Small intestine (tissue), 7 donors: ENCODE results near the gene DHRS2. TPM values are rescaled to one million over a fixed set of nuclear protein-coding genes. Genes with fewer than 3 reads are reported as not detected.

Experiments used
- DNase-seq, 2 donors: peaks; one replicate each; pipeline versions ENCODE4 v3.0.0 to v3.0.0-alpha.2; 2013
- FAIRE-seq: peaks from 2 replicates; lab custom pipeline; 2012; peaks lifted over from hg19 to GRCh38; lab: Jason Lieb, UNC
- H3K27ac ChIP-seq, 3 donors: one replicate each; pipeline ENCODE4 v1.5.1; 2013; ENCODE audit warnings: low read length in 2 of 3, mild to moderate bottlenecking in 2 of 3, control low read depth in 1 of 3, inconsistent platforms in 1 of 3, low read depth in 1 of 3, moderate library complexity in 1 of 3
- H3K27me3 ChIP-seq, 3 donors: one replicate each; pipeline ENCODE4 v1.6.1; 2013; ENCODE audit warnings: low read length in 3 of 3, inconsistent platforms in 1 of 3; ENCODE audit not compliant: control insufficient read depth in 3 of 3, insufficient read depth in 3 of 3
- H3K36me3 ChIP-seq, 3 donors: one replicate each; pipeline ENCODE4 v1.6.1; 2013; ENCODE audit warnings: low read length in 3 of 3, inconsistent platforms in 1 of 3, low read depth in 1 of 3, mild to moderate bottlenecking in 1 of 3, moderate library complexity in 1 of 3; ENCODE audit not compliant: control insufficient read depth in 3 of 3, insufficient read depth in 2 of 3
- H3K4me1 ChIP-seq, 3 donors: one replicate each; pipeline ENCODE4 v1.6.1; 2013; ENCODE audit warnings: low read length in 2 of 3, inconsistent platforms in 1 of 3, low read depth in 1 of 3, mild to moderate bottlenecking in 1 of 3, moderate library complexity in 1 of 3; ENCODE audit not compliant: control insufficient read depth in 3 of 3, insufficient read depth in 2 of 3
- H3K4me3 ChIP-seq, 3 donors: one replicate each; pipeline ENCODE4 v1.5.1; 2013; ENCODE audit warnings: low read length in 3 of 3, control low read depth in 1 of 3, inconsistent platforms in 1 of 3, low read depth in 1 of 3, mild to moderate bottlenecking in 1 of 3, moderate library complexity in 1 of 3
- H3K9me3 ChIP-seq, 2 donors: one replicate each; pipeline ENCODE4 v1.6.1; 2013; ENCODE audit warnings: low read depth in 1 of 2, low read length in 1 of 2; ENCODE audit not compliant: control insufficient read depth in 2 of 2, insufficient read depth in 1 of 2
- WGBS, 3 donors: extraction: QIAGEN DNeasy Blood & Tissue Kit; methylation state at CpG; one replicate each; pipeline ENCODE4 v1.1.7; 2013; 5-methylcytosine and 5-hydroxymethylcytosine counted together
- polyA plus RNA-seq, 4 donors: library from polyadenylated mRNA; stranded (reverse) in 3 of 4; unstranded in 1 of 4; fragments of 200-250 nt in 3 of 4; fragments of 120-200 nt in 1 of 4; gene quantifications; one replicate each; pipeline versions ENCODE4 v1.2.1 to v1.2.3, GENCODE V29; 2013
- donor health status: healthy with polysubstance abuse.
- donor health status: control.
- donor health status: control.
- donor health status: Bipolar disorder and iron deficiency.
- donor health status: healthy.

DHRS2 gene
- polyA plus RNA-seq, 4 donors = 0.81 to 1.1 TPM; not detected in 2

DNA sequence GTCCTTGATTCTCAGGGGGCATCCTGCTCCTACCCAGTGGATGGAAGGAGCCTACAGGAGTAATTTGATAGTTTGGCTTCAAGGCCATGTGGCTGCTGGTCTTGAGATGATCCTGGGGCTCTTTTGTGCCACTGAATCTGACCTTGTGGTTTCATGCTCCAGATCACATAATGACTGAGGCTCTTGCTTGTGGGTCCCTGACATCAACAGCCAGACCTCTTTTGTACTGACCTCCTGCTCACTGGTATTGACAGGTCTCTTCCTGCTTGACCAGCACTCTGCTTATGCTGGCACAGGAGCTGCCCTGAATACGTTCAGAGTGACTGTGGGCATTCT is 34.4 kb upstream of the DHRS2 start:
- Histone ChIP-seq H3K27ac (no peak overlapping the region), H3K36me3 (no peaks in the 10 kb centered on the region), H3K4me3 (no peak overlapping the region), H3K9me3 (peaks cover 0 to 2% of the 10 kb centered on the region in 2 donors), H3K27me3 (no peaks in the 10 kb centered on the region), H3K4me1 (no peaks in the 10 kb centered on the region)
- DNase-seq (no peak), FAIRE-seq (no peak)
- WGBS, 3 donors = 69 to 95% (median 75%) methylated on average over 1 of the region's 1 CpG

DNA sequence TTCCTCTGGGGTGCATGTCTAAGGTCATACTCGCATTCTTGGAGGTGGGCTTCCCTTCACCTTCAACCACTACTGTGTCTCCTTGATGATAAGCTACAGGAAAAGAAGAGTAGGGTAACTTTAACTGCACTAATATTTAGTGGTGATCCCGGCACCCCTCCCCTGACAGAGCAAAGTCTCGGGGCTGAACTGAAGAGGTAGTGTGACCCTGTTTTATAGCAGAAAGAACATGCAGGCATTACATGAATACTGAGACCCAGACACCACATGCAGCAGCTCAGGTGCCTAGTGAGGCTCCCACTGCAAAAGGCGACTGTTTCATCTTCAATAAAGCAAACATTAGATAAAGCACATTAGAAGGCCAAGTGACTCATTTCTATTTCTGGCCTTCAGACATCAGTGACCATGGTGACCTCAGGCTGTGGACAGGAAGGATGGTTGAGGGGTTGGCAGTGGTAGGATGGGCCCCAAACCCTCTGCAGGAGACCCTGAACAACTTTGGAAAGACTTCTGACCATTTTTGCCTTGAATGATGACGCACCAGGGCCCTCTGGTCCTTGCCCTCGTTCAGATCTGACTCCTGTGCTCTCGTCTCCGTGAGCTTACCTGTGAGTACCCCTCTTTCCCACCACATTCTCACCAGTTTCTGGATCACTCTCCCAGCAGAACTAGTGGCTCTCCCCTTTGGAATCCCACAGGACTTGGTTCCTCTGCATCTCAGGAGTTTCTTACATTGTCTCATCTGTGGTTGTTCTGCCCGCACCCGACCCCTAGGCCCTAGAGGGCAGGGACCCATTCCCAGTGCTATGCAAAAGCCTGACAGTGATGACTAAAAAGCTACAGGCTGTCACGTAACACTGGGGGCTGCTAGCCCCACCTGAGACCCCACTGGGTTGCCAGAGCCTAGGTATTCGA is 33.7 kb upstream of the DHRS2 start:
- Histone ChIP-seq H3K27ac (no peak overlapping the region), H3K9me3 (peaks cover 0 to 2% of the 10 kb centered on the region in 2 donors), H3K4me1 (no peaks in the 10 kb centered on the region), H3K27me3 (no peaks in the 10 kb centered on the region), H3K4me3 (no peak overlapping the region), H3K36me3 (no peaks in the 10 kb centered on the region)
- WGBS, 3 donors = 82 to 89% (median 86%) methylated on average over 12 of the region's 12 CpGs
- FAIRE-seq (no peak), DNase-seq (no peak)

DNA sequence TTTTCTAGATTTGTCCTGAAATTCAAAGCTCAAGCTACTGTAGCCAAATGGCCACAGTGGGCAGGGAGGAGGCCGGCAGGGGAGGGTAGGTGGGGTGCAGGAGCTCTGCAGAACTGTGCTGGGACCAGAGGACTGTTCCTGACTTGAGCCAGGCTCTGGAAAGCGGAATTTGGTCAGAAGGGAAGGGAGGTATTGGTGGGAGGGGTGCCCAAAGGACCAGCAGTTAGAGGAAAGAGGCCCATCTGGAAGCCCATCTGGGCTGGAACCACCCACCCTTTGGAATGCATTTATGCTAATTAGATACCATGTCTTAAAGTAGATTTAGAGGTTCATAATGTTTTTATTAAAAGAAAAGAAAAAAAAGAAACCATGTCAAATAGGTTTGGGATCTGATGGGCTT is 33.1 kb upstream of the DHRS2 start:
- WGBS, 3 donors = 80 to 84% (median 81%) methylated on average over 2 of the region's 2 CpGs
- Histone ChIP-seq H3K9me3 (peaks cover 0 to 2% of the 10 kb centered on the region in 2 donors), H3K36me3 (no peaks in the 10 kb centered on the region), H3K4me1 (no peaks in the 10 kb centered on the region), H3K27me3 (no peaks in the 10 kb centered on the region), H3K4me3 (no peak overlapping the region), H3K27ac (no peak overlapping the region)
- FAIRE-seq (no peak), DNase-seq (no peak)

GRCh38 chr14:23604148-23604547 is 32.0 kb upstream of the DHRS2 start:
- DNase-seq (no peak), FAIRE-seq (no peak)
- no peaks in the 10 kb centered on the region for H3K27me3 ChIP-seq
- peaks cover 0 to 2% of the 10 kb centered on the region in 2 donors for H3K9me3 ChIP-seq
- 80 to 92% (median 90%) methylated on average over 2 of the region's 2 CpGs for WGBS, 3 donors
- H3K4me3 ChIP-seq = no peak overlapping the region
- no peaks in the 10 kb centered on the region for H3K4me1 ChIP-seq
- no peaks in the 10 kb centered on the region for H3K36me3 ChIP-seq
- H3K27ac ChIP-seq = no peak overlapping the region

DNA sequence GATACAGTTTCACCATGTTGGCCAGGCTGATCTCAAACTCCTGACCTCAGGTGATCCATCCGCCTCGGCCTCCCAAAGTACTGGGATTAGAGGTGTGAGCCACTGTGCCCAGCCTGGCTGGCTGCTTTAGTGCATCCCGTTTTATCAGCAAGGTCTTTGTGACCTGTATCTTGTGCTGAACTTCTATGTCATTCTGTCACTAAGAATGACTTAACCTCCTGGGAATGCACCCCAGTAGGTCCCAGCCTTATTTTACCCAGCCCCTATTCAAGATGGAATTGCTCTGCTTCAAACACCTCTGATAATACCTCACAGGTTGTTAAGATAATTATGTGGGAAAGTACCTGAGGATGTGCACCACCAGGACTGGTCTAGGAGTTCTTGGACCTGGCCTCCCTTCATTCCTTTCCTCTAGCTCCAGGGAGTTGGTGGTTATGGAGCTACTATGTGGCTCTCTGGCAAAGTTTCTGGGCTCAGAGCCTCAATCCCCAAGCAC is 31.4 kb upstream of the DHRS2 start:
- Histone ChIP-seq H3K4me1 (peaks cover 1 to 3% (median 2%) of the 10 kb centered on the region in 3 donors), H3K36me3 (no peaks in the 10 kb centered on the region), H3K27ac (no peak overlapping the region), H3K4me3 (no peak overlapping the region), H3K9me3 (peaks cover 0 to 7% of the 10 kb centered on the region in 2 donors), H3K27me3 (no peaks in the 10 kb centered on the region)
- WGBS, 3 donors = 64 to 83% (median 75%) methylated on average over 3 of the region's 3 CpGs
- DNase-seq (no peak), FAIRE-seq (no peak)

GRCh38 chr14:23605931-23606585 is 30.1 kb upstream of the DHRS2 start:
- no peaks in the 10 kb centered on the region for H3K36me3 ChIP-seq
- no peak overlapping the region for H3K4me3 ChIP-seq
- H3K4me1 ChIP-seq = peaks cover 3 to 15% (median 9%) of the 10 kb centered on the region in 3 donors
- H3K27ac ChIP-seq = no peak overlapping the region
- DNase-seq = no peak
- no peaks in the 10 kb centered on the region for H3K27me3 ChIP-seq
- 66 to 81% (median 73%) methylated on average over 6 of the region's 6 CpGs for WGBS, 3 donors
- no peak for FAIRE-seq
- peaks cover 0 to 5% of the 10 kb centered on the region in 2 donors for H3K9me3 ChIP-seq

GRCh38 chr14:23608454-23608853 is 27.7 kb upstream of the DHRS2 start:
- no peak for DNase-seq
- no peaks in the 10 kb centered on the region for H3K36me3 ChIP-seq
- peaks cover 0 to 5% of the 10 kb centered on the region in 2 donors for H3K9me3 ChIP-seq
- no peak overlapping the region for H3K27ac ChIP-seq
- WGBS, 3 donors = 54 to 75% (median 58%) methylated on average over 1 of the region's 1 CpG
- FAIRE-seq = no peak
- H3K27me3 ChIP-seq = no peaks in the 10 kb centered on the region
- peaks cover 3 to 38% (median 11%) of the 10 kb centered on the region in 3 donors for H3K4me1 ChIP-seq
- no peak overlapping the region for H3K4me3 ChIP-seq

DNA sequence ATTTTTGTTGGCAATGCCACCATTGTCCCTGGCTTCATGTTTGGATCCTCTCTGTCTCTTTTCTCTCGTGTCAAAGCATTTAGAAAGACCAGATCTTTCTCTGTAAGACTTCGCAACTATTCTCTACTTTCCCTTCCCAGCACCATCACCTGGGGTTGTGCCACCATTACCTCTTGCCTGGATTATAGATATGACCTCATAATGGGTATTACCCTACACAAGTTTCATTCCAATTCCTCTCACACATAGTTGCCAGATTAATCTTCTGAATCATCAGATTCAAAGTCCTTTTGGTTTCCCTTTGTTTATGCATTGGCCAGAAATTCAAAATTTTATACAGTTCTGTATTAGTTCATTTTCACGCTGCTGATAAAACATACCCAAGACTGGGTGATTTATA is 27.2 kb upstream of the DHRS2 start:
- 76 to 91% (median 84%) methylated on average over 3 of the region's 3 CpGs for WGBS, 3 donors
- no peak overlapping the region for H3K27ac ChIP-seq
- no peaks in the 10 kb centered on the region for H3K27me3 ChIP-seq
- peaks cover 0 to 5% of the 10 kb centered on the region in 2 donors for H3K9me3 ChIP-seq
- H3K36me3 ChIP-seq = no peaks in the 10 kb centered on the region
- no peak overlapping the region for H3K4me3 ChIP-seq
- DNase-seq (peak in 1 of 2 donors; percentile 27), FAIRE-seq (no peak)
- H3K4me1 ChIP-seq = peaks cover 3 to 40% (median 11%) of the 10 kb centered on the region in 3 donors
